Activated CD4-positive, alpha-beta memory T cell treated with anti-CD3 and anti-CD28 coated beads, Interleukin-2, amount 10 ng/mL, durations not matched to agents 7 days and 5 days (primary cell): ENCODE results near the gene GDF2. TPM values are rescaled to one million over a fixed set of nuclear protein-coding genes. Genes with fewer than 3 reads are reported as not detected.

Experiments used
- CTCF ChIA-PET: fragments of 350-600 bp; sonication (Branson Sonifier 250); formaldehyde crosslinking; loops from one replicate; lab custom pipeline; 2021; ENCODE audit warnings: antibody characterized with exemption, inconsistent platforms; lab: Charles Lee
- POLR2A ChIA-PET: fragments of 350-600 bp; sonication (Branson Sonifier 250); formaldehyde crosslinking; loops from one replicate; lab custom pipeline; 2021; ENCODE audit warnings: antibody characterized with exemption; lab: Charles Lee
- DNase-seq: peaks from one replicate; pipeline ENCODE4 v3.0.0-alpha.2; 2020
- H3K27ac Mint-ChIP-seq: one replicate; pipeline ENCODE4 v1.8.0; 2021; ENCODE audit warnings: mild to moderate bottlenecking, mixed read lengths
- H3K27me3 Mint-ChIP-seq: one replicate; pipeline ENCODE4 v1.8.0; 2021; ENCODE audit warnings: mixed read lengths
- H3K36me3 Mint-ChIP-seq: one replicate; pipeline ENCODE4 v1.8.0; 2021; ENCODE audit warnings: low read depth, mixed read lengths
- H3K4me1 Mint-ChIP-seq: one replicate; pipeline ENCODE4 v1.8.0; 2021; ENCODE audit warnings: mixed read lengths
- H3K4me3 Mint-ChIP-seq: one replicate; pipeline ENCODE4 v1.8.0; 2021; ENCODE audit warnings: mild to moderate bottlenecking, mixed read lengths
- H3K9me3 Mint-ChIP-seq: one replicate; pipeline ENCODE4 v1.8.0; 2021; ENCODE audit warnings: mixed read lengths
- total RNA-seq, 2 experiments: library from RNA; stranded (reverse); gene quantifications; one replicate each; pipeline ENCODE4 v1.2.3, GENCODE V29; 2021

The GDF2 gene
- total RNA-seq, 2 experiments from 2014 or later: not detected

GRCh38 chr10:47357911-47358310 is 35.7 kb downstream of the GDF2 start:
- Mint-ChIP-seq H3K4me3 (no peak overlapping the region), H3K27ac (no peak overlapping the region), H3K36me3 (no peaks in the 10 kb centered on the region), H3K9me3 (no peaks in the 10 kb centered on the region), H3K27me3 (peaks cover 5% of the 10 kb centered on the region), H3K4me1 (no peaks in the 10 kb centered on the region)
- no peak for DNase-seq
- ChIA-PET CTCF (interaction anchor here (0.7 kb wide), 1 partner anchor 17 kb away, joined by 3 read pairs; no protein-coding TSS in a partner anchor), POLR2A (no interaction called here)

DNA sequence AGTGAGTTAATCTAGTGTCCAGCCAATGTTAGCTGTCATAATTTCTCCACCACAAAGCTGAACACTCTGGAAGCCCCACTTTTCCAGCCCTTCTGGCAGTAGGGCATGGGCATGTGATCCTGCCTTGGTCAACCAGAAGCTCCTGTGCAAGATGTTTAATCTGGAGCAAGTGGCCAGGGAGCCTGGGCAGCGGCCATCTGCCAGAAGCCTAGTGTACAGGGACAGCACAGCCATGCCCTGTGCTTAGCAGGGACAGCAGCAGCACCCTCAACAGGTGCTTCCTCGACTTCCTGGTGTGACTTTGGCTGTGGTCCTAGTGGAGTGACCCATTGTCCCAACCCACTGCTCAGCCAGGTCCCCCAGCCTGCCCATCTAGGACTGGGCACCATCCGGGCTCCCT is 36.2 kb downstream of the GDF2 start:
- Mint-ChIP-seq H3K9me3 (no peaks in the 10 kb centered on the region), H3K4me3 (no peak overlapping the region), H3K36me3 (no peaks in the 10 kb centered on the region), H3K4me1 (no peaks in the 10 kb centered on the region), H3K27ac (no peak overlapping the region), H3K27me3 (peaks cover 5% of the 10 kb centered on the region)
- ChIA-PET POLR2A (no interaction called here), CTCF (no interaction called here)
- no peak for DNase-seq

- no peak overlapping the region for H3K27ac Mint-ChIP-seq
- DNase-seq: no peak
- H3K4me3 Mint-ChIP-seq: no peak overlapping the region
- no peaks in the 10 kb centered on the region for H3K36me3 Mint-ChIP-seq
- no peaks in the 10 kb centered on the region for H3K9me3 Mint-ChIP-seq
- ChIA-PET POLR2A (no interaction called here), CTCF (no interaction called here)
- H3K4me1 Mint-ChIP-seq: no peaks in the 10 kb centered on the region
- H3K27me3 Mint-ChIP-seq: peaks cover 5% of the 10 kb centered on the region
Observed at GRCh38 chr10:47359101-47359500, 36.8 kb downstream of the GDF2 start.

- CTCF ChIA-PET: no interaction called here
- Mint-ChIP-seq H3K4me1 (no peaks in the 10 kb centered on the region), H3K4me3 (no peak overlapping the region), H3K9me3 (no peaks in the 10 kb centered on the region), H3K27ac (no peak overlapping the region), H3K27me3 (peaks cover 7% of the 10 kb centered on the region), H3K36me3 (no peaks in the 10 kb centered on the region)
- POLR2A ChIA-PET: no interaction called here
- DNase-seq: no peak
Observed at GRCh38 chr10:47359626-47360418, 37.6 kb downstream of the GDF2 start.

DNA sequence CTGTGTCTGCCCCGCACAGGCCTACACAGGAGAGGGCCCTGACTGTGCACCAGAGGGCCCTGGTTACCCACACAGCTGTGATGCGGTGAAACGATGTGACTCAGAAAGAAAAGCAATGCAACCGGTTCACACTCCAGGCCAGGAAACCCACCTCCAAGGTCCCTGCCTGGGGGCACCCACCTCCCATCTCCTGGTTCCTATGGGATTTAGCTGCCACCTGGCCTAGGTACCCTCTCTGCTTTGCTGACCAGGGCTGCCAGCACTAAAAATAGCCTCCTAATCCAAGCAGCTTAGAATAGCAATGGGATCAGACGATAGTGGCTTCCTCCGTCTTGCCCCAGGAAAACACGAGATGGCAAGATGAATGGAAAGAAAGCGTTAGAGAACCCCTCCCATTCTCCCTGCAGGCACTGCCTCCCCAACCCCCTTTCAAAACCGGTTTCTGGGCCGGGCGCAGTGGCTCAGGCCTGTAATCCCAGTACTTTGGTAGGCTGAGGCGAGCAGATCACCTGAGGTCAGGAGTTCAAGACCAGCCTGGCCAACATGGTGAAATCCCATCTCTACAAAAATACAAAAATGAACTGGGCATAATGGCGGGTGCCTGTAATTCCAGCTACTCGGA is 38.3 kb downstream of the GDF2 start:
- Mint-ChIP-seq H3K4me3 (no peak overlapping the region), H3K36me3 (no peaks in the 10 kb centered on the region), H3K27ac (no peak overlapping the region), H3K27me3 (peaks cover 9% of the 10 kb centered on the region), H3K9me3 (no peaks in the 10 kb centered on the region), H3K4me1 (no peaks in the 10 kb centered on the region)
- CTCF ChIA-PET: no interaction called here
- POLR2A ChIA-PET: no interaction called here
- DNase-seq: no peak

GRCh38 chr10:47361293-47361692 is 39.0 kb downstream of the GDF2 start:
- DNase-seq: no peak
- peaks cover 9% of the 10 kb centered on the region for H3K27me3 Mint-ChIP-seq
- H3K4me3 Mint-ChIP-seq: no peak overlapping the region
- POLR2A ChIA-PET: no interaction called here
- no peaks in the 10 kb centered on the region for H3K36me3 Mint-ChIP-seq
- no peaks in the 10 kb centered on the region for H3K9me3 Mint-ChIP-seq
- CTCF ChIA-PET: interaction anchor here (0.9 to 1.4 kb wide), 3 partner anchors 11 to 16 kb away, joined by 3 to 4 read pairs (median 3); no protein-coding TSS in a partner anchor
- H3K27ac Mint-ChIP-seq: no peak overlapping the region
- no peaks in the 10 kb centered on the region for H3K4me1 Mint-ChIP-seq

- Mint-ChIP-seq H3K4me3 (no peak overlapping the region), H3K27me3 (peaks cover 9% of the 10 kb centered on the region), H3K27ac (no peak overlapping the region), H3K36me3 (no peaks in the 10 kb centered on the region), H3K4me1 (no peaks in the 10 kb centered on the region), H3K9me3 (no peaks in the 10 kb centered on the region)
- POLR2A ChIA-PET: no interaction called here
- CTCF ChIA-PET: interaction anchor here (0.9 to 1.4 kb wide), 3 partner anchors 10 to 17 kb away, joined by 3 to 4 read pairs (median 3); no protein-coding TSS in a partner anchor
- no peak for DNase-seq
Observed at GRCh38 chr10:47362199-47362598, 39.9 kb downstream of the GDF2 start.

DNA sequence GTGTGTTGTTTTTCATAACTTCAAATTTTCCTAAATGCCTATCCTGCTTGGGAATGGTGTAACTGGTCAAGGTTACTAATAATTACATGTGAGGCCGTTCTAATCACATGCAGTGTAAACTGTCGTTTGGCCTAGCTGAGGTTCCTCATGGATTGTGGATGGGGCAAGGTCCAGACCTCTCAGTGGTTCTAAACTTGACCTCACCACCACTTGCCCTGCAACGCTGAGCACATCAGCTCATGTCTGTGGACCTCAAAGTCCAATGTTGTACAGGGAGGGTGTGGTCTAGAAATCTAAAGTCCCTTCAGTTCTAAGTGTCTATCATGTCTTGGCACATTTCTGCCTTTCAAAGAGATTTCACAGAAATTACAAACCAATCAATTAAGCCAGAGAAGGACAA is 41.5 kb downstream of the GDF2 start:
- ChIA-PET CTCF (no interaction called here), POLR2A (no interaction called here)
- Mint-ChIP-seq H3K4me1 (no peaks in the 10 kb centered on the region), H3K27me3 (peaks cover 9% of the 10 kb centered on the region), H3K9me3 (no peaks in the 10 kb centered on the region), H3K27ac (no peak overlapping the region), H3K36me3 (no peaks in the 10 kb centered on the region), H3K4me3 (no peak overlapping the region)
- no peak for DNase-seq

- CTCF ChIA-PET: no interaction called here
Observed at GRCh38 chr10:47364366-47364765, 42.1 kb downstream of the GDF2 start.

DNA sequence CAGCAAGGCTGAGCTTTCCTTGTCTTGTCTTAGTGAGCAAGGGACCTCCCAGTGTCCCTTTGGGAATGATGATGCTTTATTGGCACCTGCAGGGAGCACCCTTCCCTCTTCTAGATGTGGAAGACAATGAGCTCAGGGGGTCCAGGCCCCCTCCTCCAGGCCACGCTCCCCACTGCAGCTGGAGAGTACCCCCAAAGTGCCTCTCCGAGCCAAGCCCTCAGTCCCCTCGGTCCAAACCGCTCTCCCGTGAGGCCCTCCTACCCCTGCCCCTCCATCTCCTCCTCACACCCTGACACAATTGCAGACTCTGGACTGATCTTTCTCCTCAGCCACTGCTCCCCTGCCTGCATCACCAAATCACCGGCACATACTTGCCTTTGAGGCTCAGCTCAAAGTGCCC is 42.7 kb downstream of the GDF2 start:
- H3K9me3 Mint-ChIP-seq: no peaks in the 10 kb centered on the region
- H3K27ac Mint-ChIP-seq: no peak overlapping the region
- no peak overlapping the region for H3K4me3 Mint-ChIP-seq
- POLR2A ChIA-PET: no interaction called here
- H3K4me1 Mint-ChIP-seq: no peaks in the 10 kb centered on the region
- H3K27me3 Mint-ChIP-seq: peaks cover 9% of the 10 kb centered on the region
- no peaks in the 10 kb centered on the region for H3K36me3 Mint-ChIP-seq
- DNase-seq: no peak
- CTCF ChIA-PET: no interaction called here

More at GRCh38 chr10:47364366-47364765, 42.1 kb downstream of the GDF2 start:
- H3K27me3 Mint-ChIP-seq: peaks cover 9% of the 10 kb centered on the region
- H3K4me1 Mint-ChIP-seq: no peaks in the 10 kb centered on the region
- H3K4me3 Mint-ChIP-seq: no peak overlapping the region
- no peaks in the 10 kb centered on the region for H3K9me3 Mint-ChIP-seq
- no peak for DNase-seq
- POLR2A ChIA-PET: no interaction called here
- H3K36me3 Mint-ChIP-seq: no peaks in the 10 kb centered on the region
- H3K27ac Mint-ChIP-seq: no peak overlapping the region

DNA sequence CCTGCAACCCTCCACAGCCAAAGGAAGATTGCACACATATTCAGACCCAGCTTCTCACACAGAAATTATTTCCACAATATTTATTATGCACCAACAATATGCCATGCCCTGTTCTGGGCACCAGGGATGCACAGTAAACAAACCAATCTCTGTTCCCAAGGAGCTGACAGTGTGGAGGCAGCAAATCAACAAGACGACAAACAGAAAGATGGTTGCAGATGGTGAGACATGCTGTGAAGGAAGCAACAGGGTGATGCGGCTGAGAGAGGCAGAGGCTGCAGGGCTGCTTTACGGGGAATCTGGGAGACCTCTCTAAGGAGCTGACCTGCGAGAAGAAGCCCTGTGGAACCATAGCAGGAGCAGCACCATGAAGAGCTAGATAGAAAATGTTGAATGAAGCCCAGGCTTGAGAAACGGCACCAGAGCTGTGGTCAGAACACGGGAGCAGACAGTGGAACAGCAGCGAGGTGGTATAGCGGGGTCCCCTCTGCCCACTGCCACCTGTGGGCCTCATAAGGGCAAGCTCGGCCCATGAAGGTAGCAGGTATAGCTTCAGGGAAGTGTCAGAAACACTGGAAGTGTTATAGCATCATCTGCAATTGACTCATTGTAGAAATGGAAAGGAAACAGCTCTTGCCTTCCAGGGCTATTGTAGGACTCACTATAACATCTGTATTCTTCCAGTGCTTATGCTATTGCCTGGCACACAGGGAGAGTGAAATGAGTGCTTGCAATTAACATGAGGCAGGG is 43.4 kb downstream of the GDF2 start:
- CTCF ChIA-PET: no interaction called here
- Mint-ChIP-seq H3K27ac (no peak overlapping the region), H3K36me3 (no peaks in the 10 kb centered on the region), H3K27me3 (peaks cover 9% of the 10 kb centered on the region), H3K4me3 (no peak overlapping the region), H3K4me1 (no peaks in the 10 kb centered on the region), H3K9me3 (no peaks in the 10 kb centered on the region)
- POLR2A ChIA-PET: no interaction called here
- DNase-seq: no peak

DNA sequence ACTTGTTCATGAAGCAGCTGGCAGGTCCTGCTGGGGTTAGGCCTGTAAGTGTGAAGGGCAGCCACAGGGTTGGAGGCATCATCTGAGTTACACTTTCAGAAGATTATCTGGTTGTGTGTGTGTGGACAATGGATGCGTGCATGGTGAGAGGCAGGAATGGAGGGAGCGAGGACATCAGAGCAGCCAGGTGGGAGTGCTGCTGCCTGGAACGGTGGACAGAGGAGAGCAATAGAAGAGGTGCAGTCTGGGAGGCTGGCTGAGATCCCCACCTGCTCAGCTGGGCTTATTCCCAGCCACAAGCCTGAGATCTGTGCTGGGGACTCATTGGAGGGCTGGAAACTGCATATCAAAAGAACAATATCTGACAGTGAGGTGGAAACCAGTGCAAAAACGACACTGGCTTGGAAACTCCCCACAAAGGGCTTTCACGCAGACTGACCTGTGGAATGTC is 44.0 kb downstream of the GDF2 start:
- no peaks in the 10 kb centered on the region for H3K4me1 Mint-ChIP-seq
- H3K27me3 Mint-ChIP-seq: peaks cover 9% of the 10 kb centered on the region
- DNase-seq: no peak
- H3K36me3 Mint-ChIP-seq: no peaks in the 10 kb centered on the region
- ChIA-PET POLR2A (no interaction called here), CTCF (no interaction called here)
- H3K9me3 Mint-ChIP-seq: no peaks in the 10 kb centered on the region
- H3K4me3 Mint-ChIP-seq: no peak overlapping the region
- H3K27ac Mint-ChIP-seq: no peak overlapping the region
